DOHH2 (cell line): ENCODE results near the gene GBA3.

Experiments
- H3F3A ChIP-seq: fragments of 200-600 bp; sonication (generic), shearing (Covaris generic); 2 replicates; pipeline ENCODE4 v1.6.0; 2016; ENCODE audit warnings: antibody characterized with exemption, mild to moderate bottlenecking; ENCODE audit not compliant: control insufficient read depth, insufficient read depth
- H3K27ac ChIP-seq: fragments of 200-600 bp; sonication (generic); 2 replicates; pipeline ENCODE4 v1.5.1; 2014; ENCODE audit warnings: low read depth, mild to moderate bottlenecking, low read length, moderate library complexity
- H3K27me3 ChIP-seq: fragments of 200-600 bp; sonication (generic); 2 replicates; pipeline ENCODE4 v1.6.1; 2014; ENCODE audit warnings: mild to moderate bottlenecking, low read length, mixed read lengths; ENCODE audit not compliant: control insufficient read depth
- H3K36me3 ChIP-seq: fragments of 200-600 bp; sonication (generic); 2 replicates; pipeline ENCODE4 v1.6.1; 2014; ENCODE audit warnings: mild to moderate bottlenecking, low read length, moderate library complexity, mixed read lengths; ENCODE audit not compliant: control insufficient read depth
- H3K4me1 ChIP-seq: fragments of 200-600 bp; sonication (generic); 2 replicates; pipeline ENCODE4 v1.6.1; 2014; ENCODE audit warnings: mild to moderate bottlenecking, low read length, mixed read lengths; ENCODE audit not compliant: control insufficient read depth
- H3K4me2 ChIP-seq: fragments of 200-600 bp; sonication (generic); 2 replicates; pipeline ENCODE4 v1.6.0; 2014; ENCODE audit warnings: mild to moderate bottlenecking, low read length, moderate library complexity
- H3K4me3 ChIP-seq: fragments of 200-600 bp; sonication (generic); 2 replicates; pipeline ENCODE4 v1.5.1; 2014; ENCODE audit warnings: mild to moderate bottlenecking, low read length, mixed read lengths
- H3K79me2 ChIP-seq: fragments of 200-600 bp; sonication (generic); 2 replicates; pipeline ENCODE4 v1.6.1; 2014; ENCODE audit warnings: mild to moderate bottlenecking, low read length, mixed read lengths; ENCODE audit not compliant: control insufficient read depth
- H3K9me2 ChIP-seq: fragments of 200-600 bp; sonication (generic); replicated peaks from 2 replicates; pipeline ENCODE4 v1.6.1; 2014; ENCODE audit warnings: mild to moderate bottlenecking, low read length, mixed read lengths; ENCODE audit not compliant: control insufficient read depth
- H3K9me3 ChIP-seq: fragments of 200-600 bp; sonication (generic); 2 replicates; pipeline ENCODE4 v1.6.1; 2014; ENCODE audit warnings: antibody characterized with exemption, low read length, mixed read lengths; ENCODE audit not compliant: control insufficient read depth, insufficient read depth
- H4K20me1 ChIP-seq: fragments of 200-600 bp; sonication (generic); 2 replicates; pipeline ENCODE4 v1.6.0; 2014; ENCODE audit warnings: low read depth, mild to moderate bottlenecking, antibody characterized with exemption, low read length, moderate library complexity; ENCODE audit not compliant: control insufficient read depth, insufficient read depth
- CTCF ChIP-seq: fragments of 200-600 bp; sonication (generic); IDR thresholded peaks from one replicate; pipeline ENCODE4 v1.5.1; 2014; ENCODE audit warnings: antibody characterized with exemption, mild to moderate bottlenecking, low read depth, low read length; ENCODE audit not compliant: poor library complexity, severe bottlenecking
- EZH2phosphoT487 ChIP-seq: fragments of 200-600 bp; sonication (generic); IDR thresholded peaks from 2 replicates; pipeline ENCODE4 v1.6.1; 2017; ENCODE audit warnings: borderline replicate concordance, mild to moderate bottlenecking, antibody characterized with exemption, low read length, moderate library complexity, mixed read lengths

Gene GBA3

GRCh38 chr4:22850055-22850454, 157.3 kb downstream of the GBA3 start:
- H3K4me3 ChIP-seq: no peak overlapping the region
- H3K9me2 ChIP-seq: no peaks in the 10 kb centered on the region
- no peaks in the 10 kb centered on the region for H3K27me3 ChIP-seq
- H3F3A ChIP-seq: no peaks in the 10 kb centered on the region
- H3K4me1 ChIP-seq: no peaks in the 10 kb centered on the region
- H3K4me2 ChIP-seq: no peak overlapping the region
- H3K9me3 ChIP-seq: no peaks in the 10 kb centered on the region
- H4K20me1 ChIP-seq: no peaks in the 10 kb centered on the region
- H3K36me3 ChIP-seq: no peaks in the 10 kb centered on the region
- no peak overlapping the region for H3K27ac ChIP-seq
- no peaks in the 10 kb centered on the region for H3K79me2 ChIP-seq
- TF ChIP-seq EZH2phosphoT487: no peak
- no peak for TF ChIP-seq CTCF

GRCh38 chr4:22850630-22851029, 157.9 kb downstream of the GBA3 start:
- no peaks in the 10 kb centered on the region for H3F3A ChIP-seq
- H3K9me3 ChIP-seq: no peaks in the 10 kb centered on the region
- H3K9me2 ChIP-seq: no peaks in the 10 kb centered on the region
- no peaks in the 10 kb centered on the region for H4K20me1 ChIP-seq
- TF ChIP-seq CTCF (no peak), EZH2phosphoT487 (no peak)
- no peaks in the 10 kb centered on the region for H3K4me1 ChIP-seq
- H3K27ac ChIP-seq: no peak overlapping the region
- H3K79me2 ChIP-seq: no peaks in the 10 kb centered on the region
- H3K4me2 ChIP-seq: no peak overlapping the region
- no peak overlapping the region for H3K4me3 ChIP-seq
- H3K27me3 ChIP-seq: no peaks in the 10 kb centered on the region
- no peaks in the 10 kb centered on the region for H3K36me3 ChIP-seq

GRCh38 chr4:22857411-22857810, 164.7 kb downstream of the GBA3 start:
- Histone ChIP-seq H3K4me3 (no peak overlapping the region), H3K9me3 (no peaks in the 10 kb centered on the region), H3K4me2 (no peak overlapping the region), H3K9me2 (no peaks in the 10 kb centered on the region), H3K27me3 (no peaks in the 10 kb centered on the region), H3K27ac (no peak overlapping the region), H3F3A (no peaks in the 10 kb centered on the region), H4K20me1 (no peaks in the 10 kb centered on the region), H3K4me1 (no peaks in the 10 kb centered on the region), H3K36me3 (no peaks in the 10 kb centered on the region), H3K79me2 (no peaks in the 10 kb centered on the region)
- TF ChIP-seq CTCF (no peak), EZH2phosphoT487 (no peak)

GRCh38 chr4:22859318-22859717, 166.6 kb downstream of the GBA3 start:
- Histone ChIP-seq H3K4me2 (no peak overlapping the region), H3K36me3 (no peaks in the 10 kb centered on the region), H4K20me1 (no peaks in the 10 kb centered on the region), H3K9me2 (no peaks in the 10 kb centered on the region), H3K79me2 (no peaks in the 10 kb centered on the region), H3F3A (no peaks in the 10 kb centered on the region), H3K9me3 (no peaks in the 10 kb centered on the region), H3K4me1 (no peaks in the 10 kb centered on the region), H3K27me3 (no peaks in the 10 kb centered on the region), H3K4me3 (no peak overlapping the region), H3K27ac (no peak overlapping the region)
- TF ChIP-seq EZH2phosphoT487 (no peak), CTCF (no peak)
